HG03064 (cell line): ENCODE measurements around the gene SLC16A6.
A peak's percentile ranks its signal among the peaks of the same experiment; 100 is the strongest.
"Not testable (repeated sequence)": the region's sequence is repeated elsewhere in the genome, so short reads cannot be mapped to it uniquely, and the experiment has no call there.

Experiments used
- ATAC-seq: cut with Tn5 transposase; IDR thresholded peaks from one replicate; pipeline ENCODE4 v1.9.1; 2021; ENCODE audit warnings: low read depth; ENCODE audit not compliant: unreplicated experiment

The SLC16A6 gene

DNA sequence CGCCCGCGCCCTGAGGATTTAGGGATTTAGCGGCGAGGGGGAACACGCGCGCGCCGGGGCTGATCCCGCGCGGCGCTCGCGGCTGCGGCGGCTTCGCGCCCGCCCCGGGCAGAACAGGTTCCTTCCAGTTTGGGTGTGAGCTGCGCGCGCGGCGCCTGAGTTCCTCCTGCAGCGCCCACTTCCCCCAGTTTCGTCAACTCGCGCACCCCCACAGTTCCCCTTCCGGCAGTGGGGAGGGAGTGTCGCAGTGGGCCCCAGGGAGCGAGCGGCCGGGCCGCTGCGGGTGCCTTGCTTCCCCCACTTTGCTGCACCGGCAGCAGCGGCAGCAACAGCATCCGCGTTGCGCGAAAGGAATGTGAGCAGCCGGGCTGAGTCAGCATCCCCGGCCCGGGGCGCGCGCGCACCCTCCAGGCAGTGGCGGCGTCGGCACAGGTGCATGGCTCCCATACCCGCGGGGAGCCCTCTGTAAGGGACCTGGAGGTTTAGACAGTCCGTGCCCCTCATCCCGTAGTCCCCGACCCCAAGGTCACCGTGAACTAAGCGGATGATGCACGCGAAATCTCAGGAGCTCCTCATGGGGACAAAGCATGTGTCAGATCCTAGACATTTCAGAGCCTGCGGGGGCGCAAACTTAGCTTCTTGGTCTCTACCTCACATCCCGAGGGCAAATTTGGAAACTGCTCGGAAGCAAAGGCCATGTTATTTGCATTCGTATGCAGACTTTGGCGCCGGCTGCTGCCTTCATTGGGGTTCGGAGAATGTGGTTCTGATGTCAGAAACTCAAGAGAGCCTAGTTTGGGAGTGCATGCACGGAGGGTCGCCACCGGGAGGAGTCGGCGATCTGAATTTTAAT lies 1.1 kb upstream of the SLC16A6 start:
- peak; percentile 54 for ATAC-seq

GRCh38 chr17:68290268-68290954 lies 516 bp downstream of the SLC16A6 start:
- ATAC-seq, result no peak

DNA sequence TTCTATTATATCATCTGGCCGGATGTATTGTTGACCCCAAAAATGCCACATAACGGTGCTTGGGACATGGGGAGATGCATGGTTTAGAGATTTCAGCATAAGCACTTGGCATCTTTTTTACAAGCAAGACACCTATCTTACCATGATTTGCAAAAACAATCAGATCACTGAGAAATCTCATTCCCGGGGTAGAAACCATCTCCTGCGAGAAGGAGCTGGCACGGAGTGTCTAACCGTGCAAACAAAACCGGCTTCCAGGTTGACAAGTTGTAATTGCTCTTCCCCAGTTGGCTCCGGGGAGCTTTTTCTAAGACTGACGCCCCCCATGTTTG lies 1.0 kb downstream of the SLC16A6 start:
- ATAC-seq, result no peak

DNA sequence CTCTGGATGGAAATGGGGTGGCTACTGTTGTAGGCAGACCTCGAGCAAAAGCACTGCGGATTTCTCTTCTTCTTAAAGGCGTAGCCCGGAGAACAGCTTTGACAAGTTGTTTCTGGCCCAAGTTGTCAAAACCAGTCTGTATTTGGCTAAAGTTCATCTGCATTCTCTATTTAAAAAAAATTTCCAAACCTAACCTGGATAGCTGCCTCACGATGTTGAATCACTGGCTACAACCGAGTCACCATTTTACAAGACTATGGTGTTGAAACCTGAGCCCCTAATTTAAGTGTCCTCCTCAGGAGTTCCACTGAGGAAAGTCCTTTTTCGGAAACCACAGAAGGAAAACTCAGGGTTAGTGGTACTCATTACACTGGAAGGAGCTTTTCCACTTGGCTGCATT lies 1.5 kb downstream of the SLC16A6 start:
- ATAC-seq, result no peak

DNA sequence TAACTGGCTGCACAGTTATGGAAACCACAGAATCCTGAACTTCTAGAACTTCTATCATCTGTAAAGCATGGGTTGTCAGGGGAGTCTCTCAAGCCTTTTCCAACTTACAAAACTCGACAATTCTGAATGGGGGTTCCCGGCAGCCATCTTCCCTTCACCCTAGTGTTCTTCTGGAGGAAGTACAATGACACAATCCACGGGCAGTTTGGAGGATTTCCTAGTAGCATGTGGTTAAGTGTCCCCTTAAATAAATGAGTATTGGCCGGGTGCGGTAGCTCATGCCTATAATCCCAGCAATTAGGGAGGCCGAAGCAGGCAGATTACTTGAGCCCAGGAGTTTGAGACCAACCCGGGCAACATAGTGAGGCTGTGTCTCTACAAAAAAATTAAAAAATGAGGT lies 2.1 kb downstream of the SLC16A6 start:
- ATAC-seq, result no peak

DNA sequence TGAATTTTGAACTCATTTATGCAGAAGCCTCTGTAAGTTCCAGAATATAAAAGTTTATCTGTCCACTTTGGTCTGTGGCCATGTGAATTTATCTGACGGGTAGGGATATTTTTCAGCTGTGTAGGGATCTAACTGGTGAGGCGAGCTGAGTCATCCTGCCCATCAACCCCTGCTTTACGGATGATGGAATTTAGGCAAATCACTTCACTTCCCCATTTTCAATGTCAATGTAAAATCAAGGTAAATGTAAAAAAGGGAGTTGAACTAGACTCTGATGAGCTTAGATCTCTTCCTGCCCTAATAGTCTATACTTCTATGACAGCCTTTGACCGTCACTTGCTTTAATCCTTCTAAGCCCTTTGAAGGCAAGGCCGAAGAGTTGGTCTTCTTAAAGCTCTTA lies 2.6 kb downstream of the SLC16A6 start:
- ATAC-seq, result no peak

- ATAC-seq, result not testable (repeated sequence)
Observed at GRCh38 chr17:68281965-68282364, 9.0 kb downstream of the SLC16A6 start.

DNA sequence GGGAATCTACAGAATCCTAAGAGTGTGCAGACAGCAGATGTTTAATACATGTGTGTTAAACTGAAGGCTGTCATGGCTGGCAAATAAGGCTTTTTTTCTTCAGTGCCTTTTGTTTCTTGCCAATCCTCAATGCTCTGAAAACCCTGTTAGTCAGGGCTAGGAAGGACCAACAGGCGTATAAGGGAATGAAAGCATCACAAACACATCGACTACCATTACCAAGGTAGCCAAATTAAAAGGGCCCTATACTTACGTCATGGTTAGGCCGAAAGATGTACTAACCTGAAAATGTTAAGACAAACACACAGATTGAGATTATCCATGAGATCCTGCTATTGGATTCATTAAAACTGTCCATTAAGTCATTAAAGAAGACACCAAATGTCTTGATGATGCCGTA lies 13.1 kb downstream of the SLC16A6 start:
- ATAC-seq, result no peak

DNA sequence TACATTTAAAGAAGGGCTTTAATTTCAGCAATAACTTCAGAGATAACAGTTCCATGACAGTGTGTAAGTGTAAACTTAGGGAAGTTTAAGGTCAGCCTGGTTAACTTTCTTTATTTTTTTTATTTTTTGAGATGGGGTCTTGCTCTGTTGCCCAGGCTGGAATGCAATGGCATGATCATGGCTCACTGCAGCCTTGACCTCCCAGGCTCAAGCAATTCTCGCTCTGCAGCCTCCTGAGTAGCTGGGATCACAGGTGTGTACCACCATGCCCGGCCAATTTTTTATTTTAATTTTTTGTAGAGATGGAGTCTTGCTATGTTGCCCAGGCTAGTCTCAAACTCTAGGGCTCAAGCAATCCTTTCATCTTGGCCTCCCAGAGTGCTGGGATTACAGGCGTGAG lies 14.6 kb downstream of the SLC16A6 start:
- not testable (repeated sequence) for ATAC-seq

- ATAC-seq, result no peak
Observed at GRCh38 chr17:68273722-68274121, 17.2 kb downstream of the SLC16A6 start.

- ATAC-seq, result not testable (repeated sequence)
Observed at GRCh38 chr17:68265833-68266232, 25.1 kb downstream of the SLC16A6 start.

DNA sequence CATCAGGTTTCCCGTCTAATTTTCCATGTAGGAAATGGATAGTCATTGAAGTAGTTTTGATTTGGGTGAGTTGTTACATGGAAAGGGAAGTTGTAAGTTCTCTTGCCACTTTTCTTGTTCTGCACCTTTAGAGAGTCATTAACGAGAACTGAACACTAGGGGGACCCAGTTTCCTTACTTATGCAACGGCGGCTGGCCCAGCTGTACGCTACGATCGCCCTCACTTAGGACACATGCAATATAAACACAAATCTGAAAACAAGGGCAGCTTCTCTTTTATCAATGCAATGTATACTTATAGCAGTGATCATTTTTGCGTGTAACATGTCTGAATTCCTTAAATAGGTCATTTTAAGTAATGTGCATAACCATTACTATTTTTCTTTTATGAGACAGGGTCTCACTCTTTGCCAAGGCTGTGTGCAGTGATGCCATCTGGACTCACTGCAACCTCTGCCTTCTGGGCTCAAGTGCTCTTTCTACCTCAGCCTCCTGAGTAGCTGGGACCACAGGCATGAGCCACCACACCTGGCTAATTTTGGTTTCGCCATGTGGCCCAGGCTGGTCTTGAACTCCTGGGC lies 27.7 kb downstream of the SLC16A6 start:
- ATAC-seq, result not testable (repeated sequence)

DNA sequence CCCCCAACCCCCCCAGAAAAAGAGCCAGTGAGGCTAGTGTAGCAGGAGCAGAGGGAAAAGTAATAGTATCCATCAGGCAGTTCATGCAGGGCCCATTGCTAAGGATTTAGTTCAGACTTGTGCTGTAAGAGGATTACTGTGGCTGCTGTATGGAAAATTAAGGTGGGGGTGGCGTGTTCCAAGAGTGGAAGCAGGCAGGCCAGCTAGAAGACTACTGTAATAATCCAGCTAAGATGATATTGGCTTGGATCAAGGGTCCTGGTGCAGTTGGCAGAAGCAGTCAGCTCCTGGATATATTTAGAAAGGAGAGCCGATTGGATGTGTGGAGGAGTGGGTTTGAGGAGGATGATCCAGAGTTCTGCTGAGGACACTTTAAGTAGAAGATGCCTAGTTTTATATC lies 28.5 kb downstream of the SLC16A6 start:
- ATAC-seq, result not testable (repeated sequence)

DNA sequence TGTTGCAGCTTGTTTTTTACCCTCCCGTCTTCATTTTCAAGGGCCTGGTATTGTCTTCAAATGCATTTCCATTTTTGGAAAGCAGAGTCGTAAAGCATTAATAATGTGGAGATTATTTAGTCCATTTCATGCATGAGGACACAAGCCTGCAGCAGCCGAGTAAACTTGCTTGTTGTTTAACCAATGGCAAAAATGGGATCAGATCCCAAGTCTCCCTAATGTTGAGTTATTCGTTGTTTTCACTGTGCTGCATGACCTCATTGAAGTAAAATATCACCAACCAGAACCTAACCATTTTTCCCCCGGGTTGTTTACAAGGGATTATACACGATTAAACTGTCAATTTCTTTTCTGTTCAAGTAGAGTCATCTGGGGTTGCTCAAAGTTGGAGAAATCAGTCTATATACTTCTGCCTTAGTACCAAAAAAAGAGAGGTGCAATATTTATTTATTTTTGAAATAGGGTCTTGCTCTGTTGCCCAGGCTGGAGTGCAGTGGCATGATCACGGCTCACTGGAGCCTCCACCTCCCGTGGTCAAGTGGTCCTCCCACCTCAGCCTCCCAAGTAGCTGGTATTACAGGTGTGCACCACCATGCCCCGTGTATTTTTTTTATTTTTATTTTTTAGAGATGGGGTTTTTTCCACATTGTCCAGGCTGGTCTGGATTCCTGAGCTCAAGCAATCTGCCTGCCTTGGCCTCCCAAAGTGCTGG lies 30.7 kb downstream of the SLC16A6 start:
- no peak for ATAC-seq

- not testable (repeated sequence) for ATAC-seq
Observed at GRCh38 chr17:68259648-68259951, 31.3 kb downstream of the SLC16A6 start.

DNA sequence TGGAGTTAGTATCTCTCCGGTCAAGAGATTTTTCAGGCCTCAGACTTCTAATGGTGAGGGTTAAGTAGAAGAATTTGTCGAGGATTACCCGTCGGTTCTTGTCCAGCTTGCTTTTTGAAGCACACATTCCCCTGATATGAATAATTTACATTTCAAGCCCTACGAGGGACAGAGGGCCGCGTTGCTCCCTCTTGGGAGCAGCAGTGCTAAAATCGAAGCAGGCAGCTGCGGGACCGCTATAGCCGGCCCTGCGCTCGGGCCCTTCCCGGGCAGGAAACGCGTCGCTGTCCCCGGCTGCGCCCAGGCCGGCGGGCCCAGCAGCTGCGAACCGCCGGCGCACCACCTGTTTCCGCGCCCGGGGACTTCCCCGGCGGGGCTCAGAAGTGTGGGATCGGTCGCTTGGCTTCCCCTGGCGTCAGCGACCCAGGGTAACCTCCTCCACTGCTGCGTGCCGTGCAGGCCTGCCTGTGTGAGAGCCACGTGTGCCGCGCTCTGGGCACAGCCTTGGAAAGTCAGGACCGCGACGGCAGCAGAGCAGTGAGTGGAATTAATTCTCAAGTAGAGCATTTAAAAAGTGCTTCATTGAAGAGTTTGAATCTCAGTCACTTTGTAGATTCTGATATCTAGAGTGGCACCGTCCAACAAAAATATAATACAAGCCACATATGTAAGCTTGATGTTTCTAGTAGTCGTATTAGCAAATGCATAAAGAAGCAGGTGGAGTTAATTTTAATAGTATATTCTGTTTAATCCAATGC lies 31.9 kb downstream of the SLC16A6 start:
- ATAC-seq, result peak; percentile 89

DNA sequence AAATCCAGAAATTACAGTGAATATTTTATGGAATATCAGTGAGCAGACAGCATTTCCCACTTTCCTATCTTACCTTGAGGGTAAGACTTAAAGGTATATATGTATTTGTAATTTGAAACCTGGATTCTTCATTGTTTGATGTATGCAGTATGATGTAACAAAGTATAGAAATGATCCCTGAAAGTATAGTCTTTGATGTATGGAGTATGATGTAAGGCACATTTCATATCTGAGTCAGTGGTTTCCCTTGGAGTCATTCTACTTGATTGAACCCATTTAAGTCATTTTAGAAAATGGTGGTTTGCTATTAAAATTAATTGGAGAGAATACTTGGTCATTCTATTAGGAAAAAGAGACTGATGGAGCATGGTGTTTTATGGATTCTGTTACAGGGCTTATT lies 33.0 kb downstream of the SLC16A6 start:
- ATAC-seq, result no peak

DNA sequence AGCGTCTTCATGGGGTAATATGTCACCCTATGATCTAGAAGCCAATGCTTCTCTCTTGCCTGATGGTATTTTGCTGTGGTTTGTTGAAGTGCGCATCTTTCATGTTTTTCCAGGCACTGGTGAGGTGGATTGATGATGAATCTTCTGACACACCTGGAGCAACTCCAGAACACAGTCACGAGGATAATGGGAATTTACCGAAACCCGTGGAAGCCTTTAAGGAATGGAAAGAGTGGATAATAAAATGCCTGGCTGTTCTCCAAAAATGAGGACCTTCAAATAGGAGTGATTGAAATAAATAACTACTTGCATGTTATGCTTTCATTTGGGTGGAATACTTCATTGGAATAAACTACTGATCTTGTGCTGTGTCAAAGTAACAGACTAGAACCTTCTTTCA lies 34.2 kb downstream of the SLC16A6 start:
- not testable (repeated sequence) for ATAC-seq

GRCh38 chr17:68255731-68256538 lies 35.0 kb downstream of the SLC16A6 start:
- no peak for ATAC-seq

DNA sequence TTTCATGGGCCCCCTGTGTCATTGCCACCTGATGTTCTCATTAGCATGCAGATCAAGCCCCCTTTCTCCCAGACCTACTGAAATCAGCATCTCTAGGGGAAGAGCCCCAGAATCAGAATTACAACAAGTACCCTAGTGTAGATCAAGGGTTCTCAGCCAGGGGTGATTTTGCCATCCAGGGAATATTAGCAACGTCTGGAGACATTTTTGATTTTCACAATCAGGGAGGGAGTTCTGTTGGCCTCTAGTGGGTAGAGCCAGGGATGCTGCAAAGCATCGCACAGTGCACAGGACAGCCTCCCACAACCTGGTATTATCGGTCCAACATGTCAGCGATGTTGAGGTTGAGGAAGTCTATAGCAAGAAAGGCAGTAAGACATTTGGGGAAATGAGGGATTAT lies 35.8 kb downstream of the SLC16A6 start:
- ATAC-seq, result no peak
